Adrenal gland (tissue), 12 donors: ENCODE measurements around the gene COG8. TPM values are rescaled to one million over a fixed set of nuclear protein-coding genes. Genes with fewer than 3 reads are reported as not detected.

Experiments used
- DNase-seq, 7 donors: peaks; one replicate each; pipeline ENCODE4 v3.0.0-alpha.2; 2019 to 2020
- H3K27ac ChIP-seq, 5 donors: fragments of 200-600 bp; sonication (generic) in 4 of 5; 1 replicate in 3 of 5; 2 replicates in 2 of 5; pipeline versions ENCODE4 v1.5.1 to v1.8.0; 2016 to 2020; ENCODE audit warnings: mild to moderate bottlenecking in 1 of 5
- H3K27me3 ChIP-seq: fragments of 200-600 bp; 2 replicates; pipeline ENCODE4 v1.8.0; 2021
- H3K36me3 ChIP-seq, 2 donors: fragments of 200-600 bp; replicated peaks in 1 of 2; 1 replicate in 1 of 2; 2 replicates in 1 of 2; pipeline versions ENCODE4 v1.5.1 to v1.8.0; 2018 to 2022
- H3K4me1 ChIP-seq, 2 donors: fragments of 200-600 bp; replicated peaks in 1 of 2; 1 replicate in 1 of 2; 2 replicates in 1 of 2; pipeline versions ENCODE4 v1.5.1 to v1.8.0; 2018 to 2021
- H3K4me3 ChIP-seq, 4 donors: fragments of 200-600 bp; sonication (generic) in 3 of 4; one replicate each; pipeline ENCODE4 v1.5.1; 2016 to 2018
- H3K9me3 ChIP-seq, 3 donors: fragments of 200-600 bp; sonication (generic) in 1 of 3; replicated peaks in 1 of 3; 1 replicate in 2 of 3; 2 replicates in 1 of 3; pipeline versions ENCODE4 v1.5.1 to v1.8.0; 2016 to 2021
- POLR2A ChIP-seq, 2 donors: fragments of 450-650 bp; IDR thresholded peaks; one replicate each; pipeline ENCODE4 v1.6.1; 2017; ENCODE audit warnings: antibody characterized with exemption in 2 of 2, mild to moderate bottlenecking in 2 of 2, moderate library complexity in 1 of 2
- WGBS, 4 donors: extraction: QIAGEN DNeasy Blood & Tissue Kit in 2 of 4; methylation state at CpG; one replicate each; pipeline versions ENCODE4 v1.1.5 to v1.1.7; 2013 to 2017; 5-methylcytosine and 5-hydroxymethylcytosine counted together
- intact Hi-C, 2 donors: fragments of 100-400 bp; cut with DNase I; formaldehyde crosslinking; loops; one replicate each; pipeline versions ENCODE4 v1.14.1 to v1.15.0; 2022 to 2023
- polyA plus RNA-seq, 3 donors: library from polyadenylated mRNA; stranded (reverse); fragments of 200-250 nt in 2 of 3; fragments of 350-450 nt in 1 of 3; fragmentation: Illumina TruSeq in 1 of 3; extraction: RNeasy Lipid Tissue Mini Kit (QIAGEN cat#74804) in 1 of 3; gene quantifications; one replicate each; pipeline ENCODE4 v1.2.3, GENCODE V29; 2013 to 2014
- total RNA-seq, 9 donors: library from RNA; depleted of rRNA in 4 of 9; stranded (reverse); fragments of >200 nt in 4 of 9; fragments of 120-200 nt in 1 of 9; fragmentation: NEBNext Ultra II Directional in 1 of 9; extraction: Animal tissue kit (Norgen Biotek cat#: 25700) in 1 of 9; gene quantifications; one replicate each; pipeline versions ENCODE4 v1.1.0 to v1.2.4, GENCODE V29; 2013 to 2023
- TF ChIP-seq, protein P1 (sequence below), 6 experiments: fragments of 450-650 bp in 4 of 6; fragments of 200-600 bp in 2 of 6; sonication (generic) in 1 of 6; IDR thresholded peaks; 1 replicate in 5 of 6; 2 replicates in 1 of 6; pipeline versions ENCODE4 v1.5.1 to v1.8.0; 2016 to 2021; ENCODE audit warnings: antibody characterized with exemption in 6 of 6, mild to moderate bottlenecking in 2 of 6, moderate library complexity in 1 of 6
- donor health status: healthy with polysubstance abuse.
- donor health status: Bipolar disorder and iron deficiency.
- donor health status: DM: yes; HTN: yes; CAD: no.
- donor health status: DM: no; HTN: no; CAD: no.
- donor health status: DM: no; HTN: no; CAD: no.
- donor health status: DM: yes; HTN: yes; CAD: no.

The COG8 gene
- total and polyA plus RNA-seq, 12 donors, result 26.1 to 85.3 (median 50.3) TPM

DNA sequence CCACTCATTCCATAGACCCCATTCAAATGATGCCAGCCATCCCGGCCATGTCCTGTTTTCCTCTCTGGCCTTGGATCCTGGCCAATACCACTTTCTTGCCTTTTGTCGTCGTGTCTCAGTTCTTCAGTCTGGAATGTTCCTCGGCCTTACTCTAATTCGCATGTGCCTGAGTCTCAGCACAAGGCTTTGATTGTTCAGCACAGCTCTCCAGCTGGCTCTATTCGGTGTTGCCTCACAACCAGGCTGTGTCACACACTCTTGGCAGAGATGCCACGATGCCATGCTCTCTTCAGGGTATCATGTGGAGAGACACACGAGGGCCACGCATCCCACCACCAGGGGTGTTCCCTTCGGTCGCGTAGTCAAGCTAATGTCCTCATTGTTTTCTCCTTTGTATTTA, 30.0 kb downstream of the COG8 start:
- 81 to 89% (median 85%) methylated on average over 12 of the region's 12 CpGs for WGBS, 4 donors
- Histone ChIP-seq H3K27ac (no peak overlapping the region), H3K36me3 (no peaks in the 10 kb centered on the region), H3K27me3 (no peaks in the 10 kb centered on the region), H3K4me1 (peaks cover 11 to 14% of the 10 kb centered on the region in 2 donors), H3K9me3 (no peaks in the 10 kb centered on the region), H3K4me3 (no peak overlapping the region)
- no peak for TF ChIP-seq POLR2A (IDR thresholded peaks at IDR 0.05)
- TF ChIP-seq, protein P1, sequence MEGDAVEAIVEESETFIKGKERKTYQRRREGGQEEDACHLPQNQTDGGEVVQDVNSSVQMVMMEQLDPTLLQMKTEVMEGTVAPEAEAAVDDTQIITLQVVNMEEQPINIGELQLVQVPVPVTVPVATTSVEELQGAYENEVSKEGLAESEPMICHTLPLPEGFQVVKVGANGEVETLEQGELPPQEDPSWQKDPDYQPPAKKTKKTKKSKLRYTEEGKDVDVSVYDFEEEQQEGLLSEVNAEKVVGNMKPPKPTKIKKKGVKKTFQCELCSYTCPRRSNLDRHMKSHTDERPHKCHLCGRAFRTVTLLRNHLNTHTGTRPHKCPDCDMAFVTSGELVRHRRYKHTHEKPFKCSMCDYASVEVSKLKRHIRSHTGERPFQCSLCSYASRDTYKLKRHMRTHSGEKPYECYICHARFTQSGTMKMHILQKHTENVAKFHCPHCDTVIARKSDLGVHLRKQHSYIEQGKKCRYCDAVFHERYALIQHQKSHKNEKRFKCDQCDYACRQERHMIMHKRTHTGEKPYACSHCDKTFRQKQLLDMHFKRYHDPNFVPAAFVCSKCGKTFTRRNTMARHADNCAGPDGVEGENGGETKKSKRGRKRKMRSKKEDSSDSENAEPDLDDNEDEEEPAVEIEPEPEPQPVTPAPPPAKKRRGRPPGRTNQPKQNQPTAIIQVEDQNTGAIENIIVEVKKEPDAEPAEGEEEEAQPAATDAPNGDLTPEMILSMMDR (IDR thresholded peaks at IDR 0.05), result no peak
- no peak for DNase-seq
- intact Hi-C loops, result no loop called here

DNA sequence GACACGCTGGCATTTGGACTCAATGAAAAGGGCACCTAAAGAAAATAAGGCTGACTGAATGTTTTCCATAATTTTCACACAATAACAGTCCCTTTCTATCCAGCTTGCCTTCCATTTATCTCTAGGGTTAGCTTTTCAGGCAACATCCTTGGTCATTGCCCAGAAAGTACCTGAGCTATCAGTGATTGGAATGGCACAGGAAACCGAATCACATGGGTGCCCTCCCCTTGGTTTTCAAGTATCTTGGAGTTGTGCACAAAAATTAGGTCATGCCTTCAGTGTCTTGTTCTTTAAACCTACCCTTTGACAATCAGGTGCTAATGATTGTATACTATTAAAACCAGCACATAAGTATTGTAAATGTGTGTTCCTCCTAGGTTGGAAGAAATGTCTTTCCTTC, 31.5 kb downstream of the COG8 start:
- H3K4me1 ChIP-seq, result peaks cover 11 to 14% of the 10 kb centered on the region in 2 donors
- intact Hi-C loops, result no loop called here
- no peaks in the 10 kb centered on the region for H3K36me3 ChIP-seq
- no peaks in the 10 kb centered on the region for H3K27me3 ChIP-seq
- no peaks in the 10 kb centered on the region for H3K9me3 ChIP-seq
- TF ChIP-seq, protein P1 (IDR thresholded peaks at IDR 0.05), result no peak
- no peak for TF ChIP-seq POLR2A (IDR thresholded peaks at IDR 0.05)
- H3K4me3 ChIP-seq, result no peak overlapping the region
- no peak overlapping the region for H3K27ac ChIP-seq
- no peak for DNase-seq
- 91 to 95% (median 93%) methylated on average over 2 of the region's 2 CpGs for WGBS, 4 donors

DNA sequence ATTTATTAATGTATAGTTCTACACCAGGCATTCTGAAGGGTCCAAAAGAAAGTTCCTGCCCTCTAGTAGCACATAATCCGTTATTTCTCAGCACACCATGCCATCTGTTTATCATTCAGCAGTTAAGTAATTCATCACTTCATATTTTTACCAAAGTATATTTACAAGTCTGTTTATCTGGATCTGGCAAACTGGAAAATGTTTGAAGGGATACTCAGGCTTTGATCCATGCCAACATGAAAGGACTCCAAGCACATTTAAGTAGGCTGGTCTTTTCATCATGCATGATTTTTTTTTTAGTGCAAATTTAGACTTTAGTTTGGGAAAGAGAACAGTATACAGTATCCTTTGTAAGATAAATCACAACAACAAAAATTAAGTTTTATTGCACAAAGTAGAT, 32.3 kb downstream of the COG8 start:
- peaks cover 3 to 7% of the 10 kb centered on the region in 2 donors for H3K4me1 ChIP-seq
- no peak overlapping the region for H3K4me3 ChIP-seq
- 68 to 80% (median 70%) methylated on average over 1 of the region's 1 CpG for WGBS, 4 donors
- no peak for DNase-seq
- TF ChIP-seq, protein P1 (IDR thresholded peaks at IDR 0.05), result no peak
- TF ChIP-seq POLR2A (IDR thresholded peaks at IDR 0.05), result no peak
- no peak overlapping the region for H3K27ac ChIP-seq
- no peaks in the 10 kb centered on the region for H3K36me3 ChIP-seq
- H3K9me3 ChIP-seq, result no peaks in the 10 kb centered on the region
- no peaks in the 10 kb centered on the region for H3K27me3 ChIP-seq
- intact Hi-C loops, result no loop called here

DNA sequence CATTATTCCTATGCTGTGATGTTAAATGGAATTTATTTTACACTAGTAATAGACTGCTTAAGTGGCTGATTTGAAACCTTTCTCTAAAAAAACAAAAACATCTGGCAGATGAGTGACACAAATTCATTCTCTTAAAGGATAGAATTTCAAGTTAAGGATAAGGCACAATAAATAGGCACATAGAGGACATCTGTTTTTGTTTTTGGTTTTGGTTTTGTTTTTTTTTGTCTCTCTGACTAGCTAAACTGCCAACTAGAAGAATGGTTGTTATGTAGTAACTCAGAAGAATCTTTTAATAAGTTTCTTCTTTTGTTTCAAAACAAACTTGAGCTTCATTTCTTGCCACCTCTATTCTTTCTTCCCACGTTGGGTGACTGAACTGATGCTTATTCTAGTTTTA, 33.3 kb downstream of the COG8 start:
- Histone ChIP-seq H3K27me3 (no peaks in the 10 kb centered on the region), H3K4me3 (no peak overlapping the region), H3K27ac (no peak overlapping the region), H3K36me3 (peaks cover 0 to 4% of the 10 kb centered on the region in 2 donors), H3K4me1 (peaks cover 0 to 4% of the 10 kb centered on the region in 2 donors), H3K9me3 (no peaks in the 10 kb centered on the region)
- TF ChIP-seq, protein P1 (IDR thresholded peaks at IDR 0.05), result no peak
- no peak for TF ChIP-seq POLR2A (IDR thresholded peaks at IDR 0.05)
- no peak for DNase-seq
- WGBS, 4 donors, result 73 to 85% (median 79%) methylated on average over 1 of the region's 1 CpG
- intact Hi-C loops, result no loop called here
